HepG2 (cell line): ENCODE measurements around the gene TRIM54. TPM values are rescaled to one million over a fixed set of nuclear protein-coding genes. Genes with fewer than 3 reads are reported as not detected.
A peak's percentile ranks its signal among the peaks of the same experiment; 100 is the strongest.

ENCODE experiments used
- EP300 ChIP-seq, 3 experiments: sonication (generic) in 1 of 3; formaldehyde crosslinking in 1 of 3; IDR thresholded peaks; 2 replicates each; pipeline versions ENCODE4 v1.5.1 to v1.6.1; 2011 to 2020; ENCODE audit warnings: low read depth in 2 of 3, low read length in 2 of 3, borderline replicate concordance in 1 of 3, improper control_type of control experiment in 1 of 3, mild to moderate bottlenecking in 1 of 3, missing genetic modification reagents in 1 of 3, moderate library complexity in 1 of 3
- GLI4 ChIP-seq: sonication (generic); formaldehyde crosslinking; IDR thresholded peaks from 2 replicates; pipeline ENCODE4 v1.5.1; 2020; ENCODE audit warnings: missing genetic modification reagents, mild to moderate bottlenecking, moderate library complexity, borderline replicate concordance
- HNRNPH1 ChIP-seq: fragments of 200-400 bp; formaldehyde crosslinking; optimal IDR thresholded peaks from 2 replicates; pipeline ENCODE3; 2017; ENCODE audit warnings: mild to moderate bottlenecking, low read depth, low read length
- MBNL3 ChIP-seq: fragments of 250-450 bp; sonication (Bioruptor Pico); conservative IDR thresholded peaks from 2 replicates; pipeline ENCODE4 v1.8.0; 2022; ENCODE audit warnings: mild to moderate bottlenecking, inconsistent platforms
- MTA1 ChIP-seq: sonication (generic); formaldehyde crosslinking; IDR thresholded peaks from 2 replicates; pipeline ENCODE4 v1.4.0; 2020; ENCODE audit warnings: missing genetic modification reagents, mild to moderate bottlenecking, borderline replicate concordance
- NFKBIZ ChIP-seq: IDR thresholded peaks from 2 replicates; pipeline ENCODE4 v1.6.1; 2018; ENCODE audit warnings: missing genetic modification reagents, missing compliant biosample characterization
- POGZ ChIP-seq: sonication (generic); formaldehyde crosslinking; IDR thresholded peaks from 2 replicates; pipeline ENCODE4 v1.4.0; 2020; ENCODE audit warnings: mild to moderate bottlenecking, missing genetic modification reagents
- RCOR2 ChIP-seq: IDR thresholded peaks from 2 replicates; pipeline ENCODE4 v1.6.1; 2016; ENCODE audit warnings: missing biosample characterization, missing genetic modification reagents
- ZFYVE20 ChIP-seq: sonication (generic); formaldehyde crosslinking; IDR thresholded peaks from 2 replicates; pipeline ENCODE4 v1.8.0; 2023; ENCODE audit warnings: low read depth, mild to moderate bottlenecking, moderate library complexity, missing genetic modification reagents, borderline replicate concordance
- ZNF234 ChIP-seq: sonication (generic); formaldehyde crosslinking; conservative IDR thresholded peaks from 2 replicates; pipeline ENCODE4 v1.5.1; 2020; ENCODE audit warnings: mild to moderate bottlenecking, missing genetic modification reagents
- ZNF775 ChIP-seq: sonication (generic); formaldehyde crosslinking; IDR thresholded peaks from 2 replicates; pipeline ENCODE4 v1.4.0; 2020; ENCODE audit warnings: missing genetic modification reagents, mild to moderate bottlenecking, moderate library complexity, borderline replicate concordance
- polyA plus RNA-seq, 8 experiments: library from polyadenylated mRNA; depleted of rRNA in 3 of 8; stranded (reverse) in 7 of 8; unstranded in 1 of 8; fragments of >200 nt; fragmentation: Illumina TruSeq in 4 of 8; extraction: Trizol in 4 of 8; gene quantifications; 2 replicates each; pipeline versions ENCODE4 v1.2.1 to v1.2.3, GENCODE V29; 2011 to 2016; ENCODE audit warnings: low read depth in 4 of 8, missing spikeins in 1 of 8, mixed read lengths in 1 of 8; ENCODE audit not compliant: insufficient read depth in 1 of 8
- total RNA-seq, 5 experiments: library from RNA; depleted of rRNA; stranded (reverse); fragments of >200 nt; fragmentation: Illumina TruSeq; extraction: Trizol; gene quantifications; 2 replicates each; pipeline ENCODE4 v1.2.3, GENCODE V29; 2016; ENCODE audit warnings: low read depth in 1 of 5
- TF ChIP-seq, protein P1 (sequence below): sonication (generic); formaldehyde crosslinking; conservative IDR thresholded peaks from 2 replicates; pipeline ENCODE4 v1.4.0; 2020; ENCODE audit warnings: missing genetic modification reagents
- TF ChIP-seq, protein P2 (sequence below): sonication (generic); formaldehyde crosslinking; IDR thresholded peaks from 2 replicates; pipeline ENCODE4 v1.8.1; 2022; ENCODE audit warnings: mild to moderate bottlenecking, missing genetic modification reagents
- TF ChIP-seq, protein P3 (sequence below): sonication (generic); formaldehyde crosslinking; IDR thresholded peaks from 2 replicates; pipeline ENCODE4 v1.4.0; 2020; ENCODE audit warnings: missing genetic modification reagents, mild to moderate bottlenecking, borderline replicate concordance
- TF ChIP-seq, protein P4 (sequence below): sonication (generic); formaldehyde crosslinking; IDR thresholded peaks from 2 replicates; pipeline ENCODE4 v1.4.0; 2020; ENCODE audit warnings: mild to moderate bottlenecking, missing genetic modification reagents

Gene TRIM54
- total and polyA plus RNA-seq, 2 of the 13 experiments (the other 11 are each of a cell fraction or from before 2014, with no cell fraction given) = 0.07 to 0.13 TPM

DNA sequence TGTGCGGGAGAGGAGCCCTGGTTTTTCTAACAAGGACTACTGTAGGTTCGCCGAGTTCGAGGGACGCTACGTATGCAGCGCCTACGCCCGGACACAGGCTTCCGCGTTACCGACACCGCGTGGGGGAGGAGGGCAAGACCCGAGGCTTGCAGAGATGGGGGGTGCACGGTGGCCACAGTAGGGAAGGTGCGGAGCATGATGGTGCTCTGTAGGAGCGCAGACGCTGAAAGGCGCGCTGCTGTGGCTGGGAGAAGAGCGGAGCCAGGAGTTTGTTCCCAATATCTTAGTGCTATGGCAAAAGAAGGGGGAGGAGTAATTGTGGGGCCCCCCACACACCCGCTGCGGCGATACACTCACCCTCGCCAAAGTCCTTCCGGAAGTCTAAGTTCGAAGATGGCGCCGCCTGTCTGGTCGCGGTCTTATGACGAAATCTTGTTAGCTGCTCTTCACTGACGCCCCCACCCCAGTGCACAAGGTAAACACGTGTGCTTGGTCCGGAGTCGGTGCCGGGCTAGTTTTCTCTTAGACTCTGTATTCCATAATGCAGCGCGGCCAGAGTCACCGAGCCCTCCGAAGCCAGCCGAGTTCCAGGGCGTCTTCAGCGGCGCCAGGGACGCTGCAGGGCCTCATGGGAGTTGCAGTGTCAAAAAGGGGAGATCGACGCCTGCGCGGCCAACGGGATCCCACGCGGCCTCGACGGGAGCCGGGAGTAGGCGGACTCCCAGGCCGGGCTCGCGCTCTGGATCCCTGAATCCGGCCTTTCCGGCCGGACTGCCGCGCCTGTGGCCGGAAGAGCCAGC lies 74.4 kb downstream of the TRIM54 start, which contains the start of gene GTF3C2 (continued):
- TF ChIP-seq, protein P1, sequence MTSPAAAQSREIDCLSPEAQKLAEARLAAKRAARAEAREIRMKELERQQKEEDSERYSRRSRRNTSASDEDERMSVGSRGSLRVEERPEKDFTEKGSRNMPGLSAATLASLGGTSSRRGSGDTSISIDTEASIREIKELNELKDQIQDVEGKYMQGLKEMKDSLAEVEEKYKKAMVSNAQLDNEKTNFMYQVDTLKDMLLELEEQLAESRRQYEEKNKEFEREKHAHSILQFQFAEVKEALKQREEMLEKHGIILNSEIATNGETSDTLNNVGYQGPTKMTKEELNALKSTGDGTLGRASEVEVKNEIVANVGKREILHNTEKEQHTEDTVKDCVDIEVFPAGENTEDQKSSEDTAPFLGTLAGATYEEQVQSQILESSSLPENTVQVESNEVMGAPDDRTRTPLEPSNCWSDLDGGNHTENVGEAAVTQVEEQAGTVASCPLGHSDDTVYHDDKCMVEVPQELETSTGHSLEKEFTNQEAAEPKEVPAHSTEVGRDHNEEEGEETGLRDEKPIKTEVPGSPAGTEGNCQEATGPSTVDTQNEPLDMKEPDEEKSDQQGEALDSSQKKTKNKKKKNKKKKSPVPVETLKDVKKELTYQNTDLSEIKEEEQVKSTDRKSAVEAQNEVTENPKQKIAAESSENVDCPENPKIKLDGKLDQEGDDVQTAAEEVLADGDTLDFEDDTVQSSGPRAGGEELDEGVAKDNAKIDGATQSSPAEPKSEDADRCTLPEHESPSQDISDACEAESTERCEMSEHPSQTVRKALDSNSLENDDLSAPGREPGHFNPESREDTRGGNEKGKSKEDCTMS (CRISPR knock-in tag) = 0 out of 2 replicates have a peak, but pooled peaks have one; percentile 39
- TF ChIP-seq ZFYVE20 = no peak
- no peak for TF ChIP-seq MBNL3 (CRISPR knock-in tag)
- peak; percentile 71; the same call in 1 of the 2 replicates for TF ChIP-seq POGZ
- peak in 1 of 2 experiments; percentile 55; a peak in 3 of 4 replicates for TF ChIP-seq EP300 (IDR thresholded peaks at IDR 0.05; ENCODE audit: low read depth in 2 of 2, low read length in 2 of 2)
- peak; percentile 48 for TF ChIP-seq EP300 (CRISPR knock-in tag; IDR thresholded peaks at IDR 0.05; ENCODE audit: borderline replicate concordance)
- no peak for TF ChIP-seq ZNF775 (CRISPR knock-in tag)
- TF ChIP-seq, protein P2, sequence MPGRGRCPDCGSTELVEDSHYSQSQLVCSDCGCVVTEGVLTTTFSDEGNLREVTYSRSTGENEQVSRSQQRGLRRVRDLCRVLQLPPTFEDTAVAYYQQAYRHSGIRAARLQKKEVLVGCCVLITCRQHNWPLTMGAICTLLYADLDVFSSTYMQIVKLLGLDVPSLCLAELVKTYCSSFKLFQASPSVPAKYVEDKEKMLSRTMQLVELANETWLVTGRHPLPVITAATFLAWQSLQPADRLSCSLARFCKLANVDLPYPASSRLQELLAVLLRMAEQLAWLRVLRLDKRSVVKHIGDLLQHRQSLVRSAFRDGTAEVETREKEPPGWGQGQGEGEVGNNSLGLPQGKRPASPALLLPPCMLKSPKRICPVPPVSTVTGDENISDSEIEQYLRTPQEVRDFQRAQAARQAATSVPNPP = peak; percentile 74; the same call in 1 of the 2 replicates
- peak; percentile 44; the same call in 1 of the 2 replicates for TF ChIP-seq MTA1
- TF ChIP-seq ZNF234 (CRISPR knock-in tag) = 0 out of 2 replicates have a peak, but pooled peaks have one; percentile 5
- TF ChIP-seq HNRNPH1 = peak; percentile 58
- peak; percentile 52 for TF ChIP-seq NFKBIZ (CRISPR knock-in tag)
- TF ChIP-seq, protein P3, sequence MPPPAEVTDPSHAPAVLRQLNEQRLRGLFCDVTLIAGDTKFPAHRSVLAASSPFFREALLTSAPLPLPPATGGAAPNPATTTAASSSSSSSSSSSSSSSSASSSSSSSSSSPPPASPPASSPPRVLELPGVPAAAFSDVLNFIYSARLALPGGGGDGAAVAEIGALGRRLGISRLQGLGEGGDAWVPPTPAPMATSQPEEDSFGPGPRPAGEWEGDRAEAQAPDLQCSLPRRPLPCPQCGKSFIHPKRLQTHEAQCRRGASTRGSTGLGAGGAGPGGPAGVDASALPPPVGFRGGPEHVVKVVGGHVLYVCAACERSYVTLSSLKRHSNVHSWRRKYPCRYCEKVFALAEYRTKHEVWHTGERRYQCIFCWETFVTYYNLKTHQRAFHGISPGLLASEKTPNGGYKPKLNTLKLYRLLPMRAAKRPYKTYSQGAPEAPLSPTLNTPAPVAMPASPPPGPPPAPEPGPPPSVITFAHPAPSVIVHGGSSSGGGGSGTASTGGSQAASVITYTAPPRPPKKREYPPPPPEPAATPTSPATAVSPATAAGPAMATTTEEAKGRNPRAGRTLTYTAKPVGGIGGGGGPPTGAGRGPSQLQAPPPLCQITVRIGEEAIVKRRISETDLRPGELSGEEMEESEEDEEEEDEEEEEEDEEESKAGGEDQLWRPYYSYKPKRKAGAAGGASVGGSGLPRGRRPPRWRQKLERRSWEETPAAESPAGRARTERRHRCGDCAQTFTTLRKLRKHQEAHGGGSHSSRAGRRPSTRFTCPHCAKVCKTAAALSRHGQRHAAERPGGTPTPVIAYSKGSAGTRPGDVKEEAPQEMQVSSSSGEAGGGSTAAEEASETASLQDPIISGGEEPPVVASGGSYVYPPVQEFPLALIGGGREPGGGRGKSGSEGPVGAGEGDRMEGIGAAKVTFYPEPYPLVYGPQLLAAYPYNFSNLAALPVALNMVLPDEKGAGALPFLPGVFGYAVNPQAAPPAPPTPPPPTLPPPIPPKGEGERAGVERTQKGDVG = peak; percentile 71; the same call in 1 of the 2 replicates
- TF ChIP-seq RCOR2 (CRISPR knock-in tag) = no peak
- TF ChIP-seq, protein P4, sequence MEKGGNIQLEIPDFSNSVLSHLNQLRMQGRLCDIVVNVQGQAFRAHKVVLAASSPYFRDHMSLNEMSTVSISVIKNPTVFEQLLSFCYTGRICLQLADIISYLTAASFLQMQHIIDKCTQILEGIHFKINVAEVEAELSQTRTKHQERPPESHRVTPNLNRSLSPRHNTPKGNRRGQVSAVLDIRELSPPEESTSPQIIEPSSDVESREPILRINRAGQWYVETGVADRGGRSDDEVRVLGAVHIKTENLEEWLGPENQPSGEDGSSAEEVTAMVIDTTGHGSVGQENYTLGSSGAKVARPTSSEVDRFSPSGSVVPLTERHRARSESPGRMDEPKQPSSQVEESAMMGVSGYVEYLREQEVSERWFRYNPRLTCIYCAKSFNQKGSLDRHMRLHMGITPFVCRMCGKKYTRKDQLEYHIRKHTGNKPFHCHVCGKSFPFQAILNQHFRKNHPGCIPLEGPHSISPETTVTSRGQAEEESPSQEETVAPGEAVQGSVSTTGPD (CRISPR knock-in tag) = peak; percentile 31; the same call in 1 of the 2 replicates
- TF ChIP-seq GLI4 = 0 out of 2 replicates have a peak, but pooled peaks have one; percentile 13
